Nephron (organoid): ENCODE measurements around the gene PATE2.

Source experiments
- H3K27ac Mint-ChIP-seq, 3 experiments: 2 replicates each; pipeline ENCODE4 v1.8.0; 2020; ENCODE audit warnings: mixed read lengths in 3 of 3, mild to moderate bottlenecking in 2 of 3, moderate library complexity in 1 of 3
- H3K27me3 Mint-ChIP-seq: 2 replicates; pipeline ENCODE4 v1.8.0; 2021; ENCODE audit warnings: low read depth, mild to moderate bottlenecking, moderate library complexity, mixed read lengths
- H3K36me3 Mint-ChIP-seq: 2 replicates; pipeline ENCODE4 v1.8.0; 2020; ENCODE audit warnings: low read depth, mixed read lengths
- H3K4me1 Mint-ChIP-seq: 2 replicates; pipeline ENCODE4 v1.8.0; 2020; ENCODE audit warnings: mixed read lengths
- H3K4me3 Mint-ChIP-seq, 3 experiments: 2 replicates each; pipeline ENCODE4 v1.8.0; 2020; ENCODE audit warnings: mild to moderate bottlenecking in 3 of 3, mixed read lengths in 3 of 3, moderate library complexity in 2 of 3
- H3K9me3 Mint-ChIP-seq: 2 replicates; pipeline ENCODE4 v1.8.0; 2020; ENCODE audit warnings: mixed read lengths
- TF ChIP-seq, protein P1 (sequence below), 3 experiments: fragments of 200-600 bp; sonication (generic); IDR thresholded peaks; one replicate each; pipeline ENCODE4 v1.5.0; 2021; ENCODE audit warnings: antibody characterized with exemption in 3 of 3; ENCODE audit not compliant: unreplicated experiment in 3 of 3

Gene PATE2

DNA sequence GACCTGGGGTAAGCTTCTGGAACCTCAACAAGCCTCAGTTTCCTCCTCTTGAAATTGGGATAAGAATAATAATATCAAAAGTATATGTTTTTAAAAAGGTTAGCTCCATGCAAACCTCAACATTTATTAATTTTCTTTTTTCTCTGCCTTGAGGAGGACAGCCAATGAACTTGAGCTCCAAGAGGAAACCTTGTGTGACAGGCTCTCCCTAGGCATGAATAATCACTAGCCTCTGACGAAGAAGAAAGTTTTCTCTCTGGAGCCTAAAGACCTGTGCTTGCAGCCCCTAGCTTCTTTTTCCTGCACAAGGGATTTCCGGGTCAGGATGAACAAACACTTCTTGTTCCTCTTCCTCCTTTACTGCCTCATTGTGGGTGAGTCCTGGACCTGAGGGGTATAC, 9.2 kb upstream of the PATE2 start, which contains the start of gene PATE3:
TSS of gene PATE3 (plus strand) at position 301 of the 400 bp plus-strand sequence. CDS start at position 326, 25 bp downstream.
- TF ChIP-seq, protein P1, sequence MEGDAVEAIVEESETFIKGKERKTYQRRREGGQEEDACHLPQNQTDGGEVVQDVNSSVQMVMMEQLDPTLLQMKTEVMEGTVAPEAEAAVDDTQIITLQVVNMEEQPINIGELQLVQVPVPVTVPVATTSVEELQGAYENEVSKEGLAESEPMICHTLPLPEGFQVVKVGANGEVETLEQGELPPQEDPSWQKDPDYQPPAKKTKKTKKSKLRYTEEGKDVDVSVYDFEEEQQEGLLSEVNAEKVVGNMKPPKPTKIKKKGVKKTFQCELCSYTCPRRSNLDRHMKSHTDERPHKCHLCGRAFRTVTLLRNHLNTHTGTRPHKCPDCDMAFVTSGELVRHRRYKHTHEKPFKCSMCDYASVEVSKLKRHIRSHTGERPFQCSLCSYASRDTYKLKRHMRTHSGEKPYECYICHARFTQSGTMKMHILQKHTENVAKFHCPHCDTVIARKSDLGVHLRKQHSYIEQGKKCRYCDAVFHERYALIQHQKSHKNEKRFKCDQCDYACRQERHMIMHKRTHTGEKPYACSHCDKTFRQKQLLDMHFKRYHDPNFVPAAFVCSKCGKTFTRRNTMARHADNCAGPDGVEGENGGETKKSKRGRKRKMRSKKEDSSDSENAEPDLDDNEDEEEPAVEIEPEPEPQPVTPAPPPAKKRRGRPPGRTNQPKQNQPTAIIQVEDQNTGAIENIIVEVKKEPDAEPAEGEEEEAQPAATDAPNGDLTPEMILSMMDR (IDR thresholded peaks at IDR 0.05; ENCODE audit: unreplicated experiment in 3 of 3), result no peak
- Mint-ChIP-seq H3K9me3 (peaks cover 6% of the 10 kb centered on the region), H3K27ac (no peak within 1 kb of the TSS), H3K36me3 (no peaks in the 10 kb centered on the region), H3K4me1 (no peaks in the 10 kb centered on the region), H3K27me3 (peaks cover 5% of the 10 kb centered on the region), H3K4me3 (no peak within 1 kb of the TSS)

DNA sequence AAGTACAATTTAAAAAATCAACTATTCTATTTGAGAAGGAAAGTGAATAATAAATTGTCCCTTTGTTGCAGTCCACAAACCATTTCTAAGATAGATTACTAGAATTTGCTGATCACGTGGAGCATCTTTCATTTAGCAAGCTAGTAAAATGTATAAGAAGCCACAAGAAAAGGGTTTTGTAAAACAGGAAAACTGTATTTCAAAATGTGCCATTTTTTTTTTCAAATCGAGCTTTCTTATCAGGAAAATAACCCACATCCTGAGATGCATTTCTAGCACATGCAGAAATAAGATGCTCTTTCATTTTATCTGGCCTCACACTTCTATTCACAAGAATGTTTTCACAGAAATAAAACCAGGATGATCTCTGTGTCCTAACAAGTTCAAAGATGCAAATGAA, 6.0 kb upstream of the PATE2 start:
- H3K4me1 Mint-ChIP-seq, result no peaks in the 10 kb centered on the region
- no peak overlapping the region for H3K27ac Mint-ChIP-seq
- peaks cover 2% of the 10 kb centered on the region for H3K9me3 Mint-ChIP-seq
- H3K4me3 Mint-ChIP-seq, result no peak overlapping the region
- TF ChIP-seq, protein P1 (IDR thresholded peaks at IDR 0.05; ENCODE audit: unreplicated experiment in 3 of 3), result no peak
- no peaks in the 10 kb centered on the region for H3K36me3 Mint-ChIP-seq
- peaks cover 8% of the 10 kb centered on the region for H3K27me3 Mint-ChIP-seq

DNA sequence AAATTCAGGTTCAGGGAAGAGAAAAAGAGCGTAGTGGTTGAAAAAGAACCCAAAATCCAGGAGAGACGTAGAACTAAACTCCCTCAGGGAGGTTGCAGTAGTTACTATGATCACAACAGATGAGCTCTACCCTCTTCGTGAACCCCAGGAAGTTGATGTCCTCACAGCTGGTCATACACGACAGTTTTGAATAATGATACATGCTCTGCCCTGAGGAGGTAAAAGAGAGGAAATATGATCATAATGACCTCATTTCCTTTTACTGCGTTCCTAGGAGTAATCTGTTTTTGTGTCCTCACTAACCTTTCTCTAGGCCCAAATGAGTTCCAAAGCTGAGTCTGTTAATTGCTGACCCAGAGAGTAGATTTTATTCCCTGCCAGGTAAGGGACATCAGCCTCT, 1.3 kb downstream of the PATE2 start:
- Mint-ChIP-seq H3K4me3 (no peak overlapping the region), H3K4me1 (peaks cover 8% of the 10 kb centered on the region), H3K27me3 (peaks cover 8% of the 10 kb centered on the region), H3K9me3 (no peaks in the 10 kb centered on the region), H3K27ac (peak overlapping the region in 1 of 3 experiments; percentile 43), H3K36me3 (no peaks in the 10 kb centered on the region)
- TF ChIP-seq, protein P1 (IDR thresholded peaks at IDR 0.05; ENCODE audit: unreplicated experiment in 3 of 3), result no peak

DNA sequence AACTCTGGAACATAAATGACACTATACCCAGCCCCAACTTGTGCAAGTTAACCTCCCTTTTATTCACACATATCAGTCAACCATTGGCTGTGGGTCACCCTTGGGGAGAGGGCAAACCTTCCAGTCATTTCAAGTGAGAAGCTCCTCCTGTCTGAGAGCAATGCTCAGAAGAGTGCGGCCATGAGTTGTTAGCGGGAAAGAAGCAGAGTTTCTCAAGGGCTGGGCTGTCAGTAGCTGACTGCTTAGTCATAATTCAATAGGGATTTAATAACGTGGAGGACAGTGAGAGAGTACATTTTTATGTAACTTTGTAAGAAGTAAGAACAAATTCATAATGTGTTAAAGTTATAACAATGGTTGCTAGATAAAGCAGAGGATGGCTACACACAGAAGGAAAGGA, 5.1 kb downstream of the PATE2 start:
- TF ChIP-seq, protein P1 (IDR thresholded peaks at IDR 0.05; ENCODE audit: unreplicated experiment in 3 of 3), result no peak
- no peak overlapping the region for H3K27ac Mint-ChIP-seq
- H3K9me3 Mint-ChIP-seq, result no peaks in the 10 kb centered on the region
- no peaks in the 10 kb centered on the region for H3K36me3 Mint-ChIP-seq
- H3K4me3 Mint-ChIP-seq, result no peak overlapping the region
- H3K4me1 Mint-ChIP-seq, result peaks cover 8% of the 10 kb centered on the region
- H3K27me3 Mint-ChIP-seq, result peaks cover 5% of the 10 kb centered on the region

DNA sequence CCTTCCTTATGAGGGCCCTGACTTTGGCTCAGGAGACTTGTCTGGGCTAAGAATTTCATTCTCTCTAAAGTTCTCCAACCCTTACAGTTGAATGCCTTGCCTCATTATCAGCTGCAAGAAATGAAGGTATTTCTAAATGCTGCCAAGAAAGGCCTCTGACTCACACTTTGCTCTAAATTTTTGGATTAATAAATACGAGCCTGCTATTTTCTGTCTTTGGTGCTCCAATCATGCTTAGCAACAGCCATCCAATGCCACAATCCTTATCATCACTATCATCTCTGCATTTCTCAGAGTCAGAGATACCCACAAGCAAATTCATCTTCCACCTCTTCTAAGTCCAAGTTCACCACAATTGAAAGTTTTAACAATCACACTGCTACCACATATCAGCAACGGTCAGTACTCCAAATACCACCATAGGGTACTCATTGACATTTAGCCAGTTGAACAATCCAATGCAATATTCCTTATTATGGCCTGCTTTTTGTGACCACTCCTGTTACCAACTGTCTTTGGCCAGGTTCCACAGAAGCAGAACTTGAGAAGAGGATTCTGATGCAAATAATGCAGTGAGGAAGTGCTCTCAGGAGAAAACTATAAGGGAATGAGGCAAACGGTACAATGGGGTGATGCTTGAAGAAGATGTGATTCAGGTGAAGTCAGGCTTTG, 5.7 kb downstream of the PATE2 start:
- Mint-ChIP-seq H3K9me3 (no peaks in the 10 kb centered on the region), H3K4me3 (no peak overlapping the region), H3K27me3 (peaks cover 5% of the 10 kb centered on the region), H3K27ac (no peak overlapping the region), H3K36me3 (no peaks in the 10 kb centered on the region), H3K4me1 (peaks cover 8% of the 10 kb centered on the region)
- TF ChIP-seq, protein P1 (IDR thresholded peaks at IDR 0.05; ENCODE audit: unreplicated experiment in 3 of 3), result no peak

DNA sequence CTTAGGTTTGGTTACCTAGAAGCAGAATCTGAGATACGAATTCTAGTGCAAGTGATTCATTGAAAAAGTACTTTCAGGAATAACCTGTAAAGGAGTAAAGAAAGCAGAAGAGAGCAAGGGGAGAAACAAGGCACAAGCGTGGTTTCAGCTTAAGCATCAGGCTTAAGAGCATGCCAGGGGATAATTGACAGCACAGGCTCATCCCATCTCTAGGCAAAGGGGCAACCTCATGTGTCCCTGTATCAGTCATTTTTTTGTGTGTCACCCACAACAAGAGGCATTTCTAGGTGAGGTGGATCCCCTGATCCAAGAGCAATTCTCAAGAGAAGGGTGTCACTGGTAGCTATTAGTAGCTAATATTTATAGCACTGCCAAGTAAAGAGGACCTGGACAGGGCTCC, 8.0 kb downstream of the PATE2 start:
- Mint-ChIP-seq H3K36me3 (no peaks in the 10 kb centered on the region), H3K27me3 (no peaks in the 10 kb centered on the region), H3K4me1 (no peaks in the 10 kb centered on the region), H3K9me3 (no peaks in the 10 kb centered on the region), H3K4me3 (no peak overlapping the region), H3K27ac (no peak overlapping the region)
- TF ChIP-seq, protein P1 (IDR thresholded peaks at IDR 0.05; ENCODE audit: unreplicated experiment in 3 of 3), result no peak
